ENCODE results near the gene ALKBH2. TPM values are rescaled to one million over a fixed set of nuclear protein-coding genes. Genes with fewer than 3 reads are reported as not detected.

Gene ALKBH2
- total RNA-seq, result 14.5 TPM

- Histone ChIP-seq H3K9me3 (no peaks in the 10 kb centered on the region), H3K4me3 (peak within 1 kb of the TSS; percentile 58 to 60), H3K27ac (peak within 1 kb of the TSS; percentile 69), H3K27me3 (no peaks in the 10 kb centered on the region), H3K36me3 (peaks cover 0 to 26% of the 10 kb centered on the region in 2 donors), H3K4me1 (peaks cover 35% of the 10 kb centered on the region)
- TF ChIP-seq POLR2A (IDR thresholded peaks at IDR 0.05), result no peak
- TF ChIP-seq, protein P1, sequence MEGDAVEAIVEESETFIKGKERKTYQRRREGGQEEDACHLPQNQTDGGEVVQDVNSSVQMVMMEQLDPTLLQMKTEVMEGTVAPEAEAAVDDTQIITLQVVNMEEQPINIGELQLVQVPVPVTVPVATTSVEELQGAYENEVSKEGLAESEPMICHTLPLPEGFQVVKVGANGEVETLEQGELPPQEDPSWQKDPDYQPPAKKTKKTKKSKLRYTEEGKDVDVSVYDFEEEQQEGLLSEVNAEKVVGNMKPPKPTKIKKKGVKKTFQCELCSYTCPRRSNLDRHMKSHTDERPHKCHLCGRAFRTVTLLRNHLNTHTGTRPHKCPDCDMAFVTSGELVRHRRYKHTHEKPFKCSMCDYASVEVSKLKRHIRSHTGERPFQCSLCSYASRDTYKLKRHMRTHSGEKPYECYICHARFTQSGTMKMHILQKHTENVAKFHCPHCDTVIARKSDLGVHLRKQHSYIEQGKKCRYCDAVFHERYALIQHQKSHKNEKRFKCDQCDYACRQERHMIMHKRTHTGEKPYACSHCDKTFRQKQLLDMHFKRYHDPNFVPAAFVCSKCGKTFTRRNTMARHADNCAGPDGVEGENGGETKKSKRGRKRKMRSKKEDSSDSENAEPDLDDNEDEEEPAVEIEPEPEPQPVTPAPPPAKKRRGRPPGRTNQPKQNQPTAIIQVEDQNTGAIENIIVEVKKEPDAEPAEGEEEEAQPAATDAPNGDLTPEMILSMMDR (IDR thresholded peaks at IDR 0.05), result peak; percentile 84 to 98 (median 98)
- peak; percentile 85 to 95 for TF ChIP-seq POLR2AphosphoS5 (IDR thresholded peaks at IDR 0.05; ENCODE audit: insufficient read depth in 1 of 2, low read depth in 1 of 2)
- peak in 1 of 2 donors; percentile 93 for DNase-seq (ENCODE audit: extremely low spot score in 2 of 2)
- intact Hi-C loops (cut with DNase I), result loop anchor here (10.0 kb wide), 1 partner anchor 238 kb away; the partner anchor contains the start of gene SSH1
Observed at GRCh38 chr12:109093022-109093918, at the start of gene ALKBH2. ALKBH2 (minus strand) TSS chr12:109093472; CDS start chr12:109092786, 686 bp downstream.

GRCh38 chr12:109140560-109140959 lies 47.3 kb upstream of the ALKBH2 start:
- no peaks in the 10 kb centered on the region for H3K9me3 ChIP-seq
- H3K27me3 ChIP-seq, result no peaks in the 10 kb centered on the region
- H3K4me3 ChIP-seq, result no peak overlapping the region
- DNase-seq (ENCODE audit: extremely low spot score in 2 of 2), result no peak
- H3K4me1 ChIP-seq, result peaks cover 3% of the 10 kb centered on the region
- no peak overlapping the region for H3K27ac ChIP-seq
- no peak for TF ChIP-seq POLR2A (IDR thresholded peaks at IDR 0.05)
- TF ChIP-seq POLR2AphosphoS5 (IDR thresholded peaks at IDR 0.05; ENCODE audit: insufficient read depth in 1 of 2, low read depth in 1 of 2), result no peak
- TF ChIP-seq, protein P1 (IDR thresholded peaks at IDR 0.05), result no peak
- intact Hi-C loops (cut with DNase I), result no loop called here
- peaks cover 0 to 8% of the 10 kb centered on the region in 2 donors for H3K36me3 ChIP-seq

- no peak overlapping the region for H3K4me3 ChIP-seq
- H3K4me1 ChIP-seq, result peaks cover 3% of the 10 kb centered on the region
- TF ChIP-seq POLR2AphosphoS5 (IDR thresholded peaks at IDR 0.05; ENCODE audit: insufficient read depth in 1 of 2, low read depth in 1 of 2) (no peak), POLR2A (IDR thresholded peaks at IDR 0.05) (no peak)
- TF ChIP-seq, protein P1 (IDR thresholded peaks at IDR 0.05), result no peak
- no peak overlapping the region for H3K27ac ChIP-seq
- no peaks in the 10 kb centered on the region for H3K9me3 ChIP-seq
- intact Hi-C loops (cut with DNase I), result no loop called here
- H3K27me3 ChIP-seq, result no peaks in the 10 kb centered on the region
- peaks cover 0 to 8% of the 10 kb centered on the region in 2 donors for H3K36me3 ChIP-seq
- no peak for DNase-seq (ENCODE audit: extremely low spot score in 2 of 2)
Observed at GRCh38 chr12:109139791-109140190, 46.5 kb upstream of the ALKBH2 start.

DNA sequence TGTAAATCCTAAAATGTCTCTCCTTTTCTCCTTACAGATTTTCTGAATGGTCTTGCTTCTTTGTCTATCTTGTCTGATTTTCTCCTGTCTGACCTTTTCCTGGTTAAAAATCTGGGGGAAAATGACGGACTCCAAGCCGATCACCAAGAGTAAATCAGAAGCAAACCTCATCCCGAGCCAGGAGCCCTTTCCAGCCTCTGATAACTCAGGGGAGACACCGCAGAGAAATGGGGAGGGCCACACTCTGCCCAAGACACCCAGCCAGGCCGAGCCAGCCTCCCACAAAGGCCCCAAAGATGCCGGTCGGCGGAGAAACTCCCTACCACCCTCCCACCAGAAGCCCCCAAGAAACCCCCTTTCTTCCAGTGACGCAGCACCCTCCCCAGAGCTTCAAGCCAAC lies 46.1 kb upstream of the ALKBH2 start:
- peaks cover 0 to 8% of the 10 kb centered on the region in 2 donors for H3K36me3 ChIP-seq
- H3K27ac ChIP-seq, result no peak overlapping the region
- no peak overlapping the region for H3K4me3 ChIP-seq
- TF ChIP-seq POLR2AphosphoS5 (IDR thresholded peaks at IDR 0.05; ENCODE audit: insufficient read depth in 1 of 2, low read depth in 1 of 2) (no peak), POLR2A (IDR thresholded peaks at IDR 0.05) (no peak)
- TF ChIP-seq, protein P1 (IDR thresholded peaks at IDR 0.05), result no peak
- H3K4me1 ChIP-seq, result peaks cover 3% of the 10 kb centered on the region
- no peaks in the 10 kb centered on the region for H3K9me3 ChIP-seq
- intact Hi-C loops (cut with DNase I), result no loop called here
- no peaks in the 10 kb centered on the region for H3K27me3 ChIP-seq
- no peak for DNase-seq (ENCODE audit: extremely low spot score in 2 of 2)

- TF ChIP-seq POLR2A (IDR thresholded peaks at IDR 0.05) (no peak), POLR2AphosphoS5 (IDR thresholded peaks at IDR 0.05; ENCODE audit: insufficient read depth in 1 of 2, low read depth in 1 of 2) (peak in 1 of 2 donors; percentile 90)
- TF ChIP-seq, protein P1 (IDR thresholded peaks at IDR 0.05), result no peak
- Histone ChIP-seq H3K27ac (peak overlapping the region; percentile 65), H3K36me3 (peaks cover 0 to 8% of the 10 kb centered on the region in 2 donors), H3K9me3 (no peaks in the 10 kb centered on the region), H3K27me3 (no peaks in the 10 kb centered on the region), H3K4me1 (peaks cover 3% of the 10 kb centered on the region), H3K4me3 (no peak overlapping the region)
- intact Hi-C loops (cut with DNase I), result no loop called here
- DNase-seq (ENCODE audit: extremely low spot score in 2 of 2), result no peak
Observed at GRCh38 chr12:109137055-109137454, 43.8 kb upstream of the ALKBH2 start.
